Ishikawa (cell line): Measurements from ENCODE around the gene EFEMP1.

Experiments used
- CEBPB ChIP-seq: IDR thresholded peaks from 2 replicates; pipeline ENCODE4 v1.6.1; 2012
- CREB1 ChIP-seq: IDR thresholded peaks from 2 replicates; pipeline ENCODE4 v1.6.1; 2012; ENCODE audit warnings: low read depth
- EGR1 ChIP-seq: IDR thresholded peaks from 2 replicates; pipeline ENCODE4 v1.6.1; 2012
- EP300 ChIP-seq: IDR thresholded peaks from 2 replicates; pipeline ENCODE4 v1.6.1; 2012; ENCODE audit warnings: borderline replicate concordance
- FOXM1 ChIP-seq: IDR thresholded peaks from 2 replicates; pipeline ENCODE4 v1.6.1; 2012; ENCODE audit warnings: low read depth, borderline replicate concordance
- MAX ChIP-seq: IDR thresholded peaks from 2 replicates; pipeline ENCODE4 v1.6.1; 2012
- NFIC ChIP-seq: IDR thresholded peaks from 2 replicates; pipeline ENCODE4 v1.6.1; 2012
- RAD21 ChIP-seq: IDR thresholded peaks from 2 replicates; pipeline ENCODE4 v1.6.1; 2012; ENCODE audit warnings: low read depth
- REST ChIP-seq: IDR thresholded peaks from 2 replicates; pipeline ENCODE4 v1.6.1; 2012; ENCODE audit warnings: low read depth, mild to moderate bottlenecking
- TAF1 ChIP-seq: IDR thresholded peaks from 2 replicates; pipeline ENCODE4 v1.6.1; 2012; ENCODE audit warnings: low read depth, mild to moderate bottlenecking
- TCF12 ChIP-seq: IDR thresholded peaks from 2 replicates; pipeline ENCODE4 v1.6.1; 2012; ENCODE audit warnings: low read depth
- TEAD4 ChIP-seq: IDR thresholded peaks from 2 replicates; pipeline ENCODE4 v1.6.1; 2012
- USF1 ChIP-seq: IDR thresholded peaks from 2 replicates; pipeline ENCODE4 v1.6.1; 2012
- YY1 ChIP-seq: IDR thresholded peaks from 2 replicates; pipeline ENCODE4 v1.6.1; 2012; ENCODE audit warnings: low read depth
- ZBTB7A ChIP-seq: IDR thresholded peaks from 2 replicates; pipeline ENCODE4 v1.6.1; 2012; ENCODE audit warnings: low read depth

EFEMP1 gene

DNA sequence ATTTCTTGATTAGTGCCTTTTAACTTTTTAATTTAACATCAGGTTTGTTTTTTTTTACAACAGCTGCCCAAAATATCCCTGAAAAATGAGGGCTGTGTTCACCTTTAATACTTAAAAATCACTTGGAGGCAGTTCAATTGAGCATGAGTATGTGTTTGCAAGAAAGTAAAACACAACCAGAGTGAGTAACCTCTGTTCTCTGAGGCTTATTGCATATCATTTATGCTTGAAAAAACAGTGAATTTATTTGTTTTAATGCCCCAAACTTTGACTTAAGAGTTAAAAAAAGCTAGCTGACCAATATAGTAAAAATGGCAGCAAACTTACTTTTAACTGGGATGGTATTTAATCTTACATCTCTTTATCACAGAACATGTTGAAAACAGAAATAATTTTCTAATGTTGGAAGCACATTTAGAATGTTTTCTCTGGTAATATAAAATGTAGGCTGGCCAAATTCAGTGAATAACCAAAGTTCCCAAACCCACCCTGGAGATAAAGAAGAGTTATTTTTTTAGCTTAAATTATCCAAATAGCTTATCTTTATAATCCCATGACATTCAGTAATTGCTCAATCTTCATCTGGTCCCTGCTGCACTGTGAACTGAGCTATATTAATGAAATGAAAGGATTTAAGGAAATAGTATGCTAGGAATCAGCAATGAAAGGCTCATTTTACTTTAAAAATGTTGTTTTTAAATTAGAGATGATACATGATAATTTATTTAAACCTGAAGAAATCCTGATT, 24.8 kb upstream of the EFEMP1 start:
- TF ChIP-seq CEBPB (no peak), CREB1 (no peak), RAD21 (no peak), TCF12 (no peak), TEAD4 (no peak), EP300 (no peak), TAF1 (no peak), ZBTB7A (no peak), MAX (no peak), USF1 (no peak), YY1 (no peak), REST (no peak)

DNA sequence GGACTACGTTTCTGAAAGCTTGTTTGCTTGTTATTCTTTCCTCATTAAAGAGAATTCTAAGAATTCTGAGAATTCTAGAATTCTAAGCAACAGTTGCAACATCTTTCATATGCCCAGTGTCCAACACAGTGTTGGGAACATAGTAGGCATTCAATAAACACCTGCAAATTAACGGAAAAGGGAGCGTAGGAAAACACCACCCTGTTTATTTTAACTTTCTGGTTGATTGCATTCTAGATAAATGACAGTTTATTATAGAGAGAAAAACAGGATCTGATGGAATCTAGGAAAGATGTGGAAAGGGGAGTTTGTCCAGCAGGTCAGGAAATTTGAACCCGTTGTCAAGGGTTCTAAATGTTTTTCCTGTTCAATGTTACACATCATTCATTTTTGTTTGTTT, 24.2 kb upstream of the EFEMP1 start:
- TF ChIP-seq EP300 (no peak), MAX (no peak), CREB1 (no peak), TCF12 (no peak), RAD21 (no peak), CEBPB (no peak), NFIC (no peak), REST (no peak), TAF1 (no peak), YY1 (no peak), TEAD4 (no peak), FOXM1 (no peak), ZBTB7A (no peak), USF1 (no peak), EGR1 (no peak)

DNA sequence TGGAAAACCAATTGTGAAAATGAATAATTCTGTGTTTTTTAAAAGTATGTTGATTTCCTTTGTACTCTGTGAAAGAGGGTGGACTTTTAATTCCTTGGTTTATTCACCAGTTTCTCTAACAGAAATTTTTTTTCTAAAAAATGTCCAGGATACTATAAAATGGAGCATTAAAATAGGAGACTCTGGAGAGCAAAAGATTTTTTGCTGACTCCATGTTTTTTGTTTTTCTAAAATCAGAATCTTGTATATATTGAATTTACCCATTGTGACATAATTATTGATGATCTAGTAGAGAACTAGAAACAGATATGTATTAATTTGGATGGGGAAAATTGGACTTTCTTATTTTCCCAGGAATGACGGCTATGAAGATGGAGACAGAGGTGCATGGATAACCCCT, 23.2 kb upstream of the EFEMP1 start:
- no peak for TF ChIP-seq TCF12
- no peak for TF ChIP-seq TAF1
- TF ChIP-seq CREB1 = no peak
- TF ChIP-seq NFIC = no peak

GRCh38 chr2:55943466-55943865, 19.9 kb upstream of the EFEMP1 start:
- TF ChIP-seq YY1 (no peak), REST (no peak), USF1 (no peak), TCF12 (no peak), TEAD4 (no peak), FOXM1 (no peak), CREB1 (no peak), EGR1 (no peak), NFIC (no peak), EP300 (no peak), TAF1 (no peak), ZBTB7A (no peak), MAX (no peak), RAD21 (no peak), CEBPB (no peak)
